H54 (cell line): ENCODE measurements around the gene TMEM26.

Experiments used
- DNase-seq: peaks from one replicate; pipeline ENCODE4 v3.0.0; 2011; ENCODE audit warnings: low spot score, mixed read lengths; ENCODE audit not compliant: insufficient read length
- FAIRE-seq: peaks from 3 replicates; lab custom pipeline; 2011; peaks lifted over from hg19 to GRCh38; lab: Jason Lieb, UNC
- POLR2A ChIP-seq: IDR thresholded peaks from 2 replicates; pipeline ENCODE4 v1.6.1; 2011; ENCODE audit warnings: low read depth, mild to moderate bottlenecking, low read length

Gene TMEM26

GRCh38 chr10:61363006-61363405 lies 90.2 kb downstream of the TMEM26 start:
- no peak for TF ChIP-seq POLR2A
- DNase-seq (no peak), FAIRE-seq (no peak)

GRCh38 chr10:61359452-61359851 lies 93.7 kb downstream of the TMEM26 start:
- no peak for TF ChIP-seq POLR2A
- FAIRE-seq (no peak), DNase-seq (no peak)

GRCh38 chr10:61357687-61358086 lies 95.5 kb downstream of the TMEM26 start:
- TF ChIP-seq POLR2A: no peak
- DNase-seq: no peak
- FAIRE-seq: no peak
